Hepatic stellate cell (primary cell): ENCODE measurements around the gene TNFRSF25.

Source experiments
- DNase-seq: peaks from one replicate; pipeline ENCODE4 v3.0.0; 2011; ENCODE audit warnings: low spot score

TNFRSF25 gene

DNA sequence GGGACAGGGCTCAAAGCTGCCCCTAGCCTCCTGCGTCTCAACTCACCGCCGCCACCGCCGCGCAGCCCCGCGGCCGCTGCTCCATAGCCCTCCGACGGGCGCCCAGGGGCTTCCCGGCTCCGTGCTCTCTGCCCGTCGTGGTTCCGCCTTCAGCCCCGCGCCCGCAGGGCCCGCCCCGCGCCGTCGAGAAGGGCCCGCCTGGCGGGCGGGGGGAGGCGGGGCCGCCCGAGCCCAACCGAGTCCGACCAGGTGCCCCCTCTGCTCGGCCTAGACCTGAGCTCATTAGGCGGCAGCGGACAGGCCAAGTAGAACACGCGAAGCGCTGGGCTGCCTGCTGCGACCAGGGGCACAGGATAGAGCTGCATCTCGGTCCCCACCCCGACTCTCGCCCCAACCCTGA lies at the start of gene TNFRSF25:
TNFRSF25 (minus strand) TSS at position 151 of the 400 bp plus-strand sequence; CDS start at position 85, 66 bp downstream.
- no peak for DNase-seq

DNA sequence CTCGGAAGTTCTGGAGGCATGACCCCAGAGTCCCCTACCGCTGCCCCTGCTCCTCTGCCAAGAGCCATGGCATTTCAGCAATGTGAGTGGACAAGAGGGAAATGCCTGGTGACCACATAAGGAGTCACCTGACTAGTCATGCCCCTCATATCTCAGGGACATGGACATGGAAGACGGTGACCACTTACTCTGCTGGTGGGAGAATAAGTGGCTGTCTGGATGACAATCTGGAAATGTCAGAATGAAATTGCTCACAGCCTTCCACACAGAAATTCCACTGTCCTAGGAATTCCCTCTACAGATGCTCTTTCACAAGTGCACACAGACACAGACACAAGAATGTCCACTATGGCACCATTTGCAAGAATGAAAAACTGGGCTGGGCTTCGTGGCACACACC lies 49.8 kb upstream of the TNFRSF25 start:
- no peak for DNase-seq

GRCh38 chr1:6513320-6513801 lies 47.4 kb upstream of the TNFRSF25 start:
- DNase-seq = no peak

DNA sequence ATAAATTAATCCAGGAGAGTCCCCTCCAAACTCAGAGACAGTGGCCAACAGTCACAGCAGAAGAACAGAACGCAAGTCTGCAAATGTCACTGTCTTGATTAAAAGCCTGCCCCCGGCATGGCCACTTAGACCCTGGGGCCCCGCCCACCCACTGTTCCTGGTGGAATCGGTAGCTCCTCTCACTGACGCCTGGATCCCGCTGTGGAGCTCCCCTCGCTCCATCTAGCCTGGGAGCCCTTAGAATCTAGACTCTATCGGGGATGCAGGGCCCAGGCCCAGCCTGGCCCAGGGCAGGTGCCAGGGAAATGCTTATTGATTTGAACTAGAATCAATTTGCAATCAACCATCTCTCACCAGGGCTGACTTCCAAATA lies 46.9 kb upstream of the TNFRSF25 start:
- DNase-seq = no peak

DNA sequence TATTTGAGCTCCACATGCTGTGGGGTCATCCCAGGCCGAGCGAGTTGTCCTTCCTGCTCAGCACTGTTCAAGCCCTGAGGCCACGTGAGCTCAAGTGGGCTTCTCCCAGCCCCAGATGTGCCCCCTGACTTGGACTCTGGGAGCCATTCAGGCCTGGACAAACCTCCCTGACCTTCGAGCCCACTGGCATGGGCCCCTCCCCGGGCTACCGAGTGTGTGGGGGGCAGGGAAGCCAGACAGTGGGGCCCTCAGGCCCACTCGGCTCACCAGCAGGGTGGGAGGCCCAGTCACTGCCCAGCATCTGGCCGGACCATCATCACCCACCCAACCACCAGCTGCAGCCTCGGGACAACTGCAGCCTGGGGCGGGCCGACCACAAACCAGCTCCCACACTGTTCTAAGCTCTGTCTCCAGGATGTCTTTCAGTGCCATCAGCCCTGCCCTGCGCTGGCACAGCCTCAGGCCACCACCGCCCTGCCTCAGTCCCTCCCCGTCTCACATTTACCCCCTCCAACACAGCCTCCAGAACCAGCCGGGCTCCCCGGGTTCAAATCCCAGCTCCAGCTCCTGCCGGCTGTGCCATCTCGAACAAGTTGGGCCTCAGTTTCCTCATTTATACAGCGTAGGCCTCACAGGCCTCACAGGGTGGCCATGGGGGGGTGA lies 46.4 kb upstream of the TNFRSF25 start:
- DNase-seq = no peak

GRCh38 chr1:6511561-6512244 lies 45.7 kb upstream of the TNFRSF25 start:
- no peak for DNase-seq

DNA sequence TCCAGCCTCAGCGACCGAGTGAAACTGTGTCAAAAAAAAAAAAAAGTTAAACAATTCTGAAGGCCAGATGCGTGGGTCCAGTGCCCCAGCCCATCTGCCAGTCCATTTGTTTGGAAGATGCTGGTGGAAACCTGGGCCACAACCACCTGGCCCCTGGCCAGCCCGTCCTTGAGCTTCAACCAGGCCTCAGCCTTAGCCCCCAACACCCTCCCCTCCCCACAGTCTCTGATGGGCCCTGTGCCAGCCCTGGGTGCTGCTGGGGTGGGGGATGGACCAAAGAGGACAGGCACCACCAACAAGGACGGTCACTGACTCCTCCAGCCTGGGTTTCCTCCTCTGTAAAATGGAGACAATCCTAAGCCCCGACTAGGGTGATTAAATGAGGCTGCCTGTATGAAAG lies 45.1 kb upstream of the TNFRSF25 start:
- DNase-seq = no peak

- no peak for DNase-seq
These were observed 44.5 kb upstream of the TNFRSF25 start for GRCh38 chr1:6510493-6510892.

DNA sequence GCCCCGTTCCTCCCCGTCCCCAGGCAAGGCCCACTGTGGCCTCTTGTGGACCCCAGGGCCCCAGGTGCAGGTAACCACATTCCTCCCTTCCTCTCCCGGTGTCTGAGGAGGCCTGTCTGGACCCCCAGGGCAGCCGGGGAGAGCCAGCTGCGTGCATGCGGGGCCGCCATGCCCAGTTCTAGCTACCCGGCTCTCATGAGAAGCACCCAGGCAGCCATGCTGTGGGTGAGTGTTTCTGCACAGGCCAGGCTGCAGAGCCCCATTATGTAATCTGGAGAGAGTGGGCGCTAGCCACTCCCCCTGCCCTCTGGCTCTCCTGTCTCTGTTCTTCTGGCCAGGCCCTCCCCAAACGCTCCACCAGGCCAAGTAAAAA lies 43.9 kb upstream of the TNFRSF25 start:
- DNase-seq = no peak

GRCh38 chr1:6509220-6509918 lies 43.4 kb upstream of the TNFRSF25 start:
- no peak for DNase-seq

- no peak for DNase-seq
These were observed 42.8 kb upstream of the TNFRSF25 start for GRCh38 chr1:6508816-6509189.

- no peak for DNase-seq
These were observed 42.3 kb upstream of the TNFRSF25 start for GRCh38 chr1:6508154-6508815.

DNA sequence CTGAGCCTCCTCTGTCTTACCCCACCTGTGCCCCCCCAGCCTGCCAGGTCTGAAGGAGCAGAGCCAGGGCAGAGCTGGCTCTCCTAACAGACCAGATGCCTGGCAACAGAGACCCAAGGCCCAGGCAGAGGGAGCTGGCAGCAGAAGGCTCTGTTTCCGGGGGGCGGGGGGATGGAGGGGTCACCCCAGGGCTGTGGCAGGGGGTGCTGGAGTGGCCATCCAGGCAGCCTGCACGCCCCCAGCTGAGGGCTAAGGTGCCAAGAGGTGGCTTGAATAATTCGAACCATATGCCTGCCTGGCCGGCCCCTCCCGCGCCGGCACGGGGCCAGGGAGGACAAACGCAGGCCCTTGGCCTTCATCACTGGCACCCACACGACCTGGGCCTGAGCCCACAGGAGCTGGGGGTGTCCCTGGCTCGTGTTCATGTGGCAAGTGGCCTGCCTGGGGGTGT lies 41.5 kb upstream of the TNFRSF25 start:
- DNase-seq = no peak

GRCh38 chr1:6507037-6507428 lies 41.1 kb upstream of the TNFRSF25 start:
- no peak for DNase-seq

- no peak for DNase-seq
These were observed 40.5 kb upstream of the TNFRSF25 start for GRCh38 chr1:6506210-6507036.

DNA sequence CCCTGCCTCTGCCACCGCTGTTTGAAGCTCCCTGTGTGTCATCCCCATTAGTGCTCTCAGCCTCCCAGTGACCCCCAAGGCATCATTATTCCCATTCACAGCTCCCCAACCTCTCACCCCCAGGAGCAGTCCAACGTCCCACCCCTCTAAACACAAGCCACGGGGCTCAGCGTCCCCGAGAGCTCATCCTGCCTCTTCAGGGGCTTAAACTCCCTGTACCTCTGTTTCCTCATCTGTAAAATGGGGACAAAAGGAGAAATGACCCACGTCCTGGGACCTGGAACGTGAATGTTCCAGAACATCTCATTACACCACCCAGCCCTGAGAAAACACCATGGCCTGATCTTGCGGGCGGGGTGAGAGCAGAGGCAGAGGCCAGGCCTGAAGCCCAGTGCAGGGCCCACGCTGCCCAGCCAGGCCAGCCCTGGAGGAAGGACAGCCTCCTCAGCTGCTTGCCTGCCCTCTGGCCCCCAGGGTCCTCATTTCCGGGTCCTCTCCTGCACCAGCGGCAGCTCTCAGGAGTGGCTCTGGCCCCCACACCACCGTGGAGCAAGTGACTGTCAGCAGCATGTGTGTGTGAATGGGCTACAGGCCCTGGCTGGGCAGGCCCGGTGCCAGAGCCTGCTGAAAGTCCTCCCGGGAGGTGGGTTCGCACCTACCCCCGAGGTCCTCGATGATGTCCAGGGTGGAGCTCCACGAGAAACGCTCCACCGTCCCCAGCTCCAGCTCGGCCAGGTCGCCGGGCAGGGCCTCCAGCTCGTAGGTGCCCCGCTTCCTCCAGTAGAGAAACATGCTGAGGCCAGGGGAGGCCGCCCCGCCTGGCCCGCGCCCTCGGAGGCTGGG lies 39.6 kb upstream of the TNFRSF25 start:
- DNase-seq = no peak

- DNase-seq = no peak
These were observed 38.9 kb upstream of the TNFRSF25 start for GRCh38 chr1:6504887-6505286.

GRCh38 chr1:6503884-6504602 lies 38.1 kb upstream of the TNFRSF25 start:
- DNase-seq = no peak

DNA sequence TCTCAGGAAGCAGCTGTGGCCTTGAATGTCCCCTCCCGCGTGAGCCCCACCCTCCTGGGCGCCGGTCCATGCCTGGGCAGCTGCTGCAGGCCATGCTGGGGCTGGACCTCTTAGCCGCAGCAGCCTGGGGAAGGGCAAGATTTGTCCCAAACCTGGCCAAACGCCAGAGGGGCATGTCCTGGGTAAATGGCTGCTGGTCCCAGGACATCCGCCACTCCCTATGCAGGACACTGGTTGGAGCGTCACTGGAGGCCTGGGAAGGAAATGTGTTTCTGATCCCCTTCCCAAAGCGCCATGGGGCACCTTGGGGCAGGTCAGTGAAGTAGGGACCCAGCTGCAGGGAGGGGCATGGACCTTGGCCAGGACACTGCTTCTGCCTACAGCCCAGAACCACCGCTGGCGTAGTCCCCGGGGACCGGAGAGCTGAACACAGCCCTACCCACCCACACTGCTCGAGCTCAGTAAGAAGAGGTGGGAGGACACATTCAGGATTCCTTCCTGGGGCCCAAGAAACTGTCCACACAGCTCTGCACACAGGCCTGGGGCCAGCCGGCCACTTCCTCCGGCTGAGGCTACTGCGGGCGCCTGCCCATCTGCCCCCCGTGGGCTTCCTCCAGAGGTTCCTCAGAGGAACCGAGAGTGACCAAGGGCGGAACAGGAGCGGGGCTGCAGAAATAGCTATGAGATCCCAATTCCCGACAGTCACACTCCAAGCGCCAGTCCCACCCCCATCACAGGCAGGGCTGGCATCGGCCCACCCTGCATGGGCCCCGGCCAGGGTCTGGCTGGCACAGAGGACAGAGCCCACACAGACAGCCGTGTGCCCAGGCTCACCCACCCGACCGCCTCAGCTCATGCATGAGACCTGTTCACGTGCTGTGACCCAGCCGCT lies 36.3 kb upstream of the TNFRSF25 start:
- peak; percentile 75 for DNase-seq
